ENCODE results near the gene CDK17. TPM values are rescaled to one million over a fixed set of nuclear protein-coding genes. Genes with fewer than 3 reads are reported as not detected.

CDK17 gene
- total RNA-seq, 1 donor from 2014 or later = 47.1 TPM

GRCh38 chr12:96431067-96431466 is 30.8 kb upstream of the CDK17 start:
- Histone ChIP-seq H3K9me3 (no peaks in the 10 kb centered on the region), H3K36me3 (no peaks in the 10 kb centered on the region), H3K27me3 (no peaks in the 10 kb centered on the region), H3K27ac (no peak overlapping the region), H3K4me1 (no peaks in the 10 kb centered on the region), H3K4me3 (no peak overlapping the region)
- intact Hi-C loops (cut with DNase I) = no loop called here
- DNase-seq (no peak), ATAC-seq (no peak)
- no peak for TF ChIP-seq CTCF (IDR thresholded peaks at IDR 0.05)

GRCh38 chr12:96427269-96427729 is 27.1 kb upstream of the CDK17 start:
- peak; percentile 49 for ATAC-seq
- TF ChIP-seq CTCF (IDR thresholded peaks at IDR 0.05) = no peak

GRCh38 chr12:96425951-96426350 is 25.7 kb upstream of the CDK17 start:
- intact Hi-C loops (cut with DNase I) = no loop called here
- no peaks in the 10 kb centered on the region for H3K27me3 ChIP-seq
- peaks cover 4% of the 10 kb centered on the region for H3K4me1 ChIP-seq
- no peak for TF ChIP-seq CTCF (IDR thresholded peaks at IDR 0.05)
- no peak for DNase-seq
- no peak overlapping the region for H3K27ac ChIP-seq
- no peak for ATAC-seq
- H3K9me3 ChIP-seq = no peaks in the 10 kb centered on the region
- no peak overlapping the region for H3K4me3 ChIP-seq
- H3K36me3 ChIP-seq = no peaks in the 10 kb centered on the region

More at GRCh38 chr12:96427269-96427729, 27.1 kb upstream of the CDK17 start:
- H3K9me3 ChIP-seq = no peaks in the 10 kb centered on the region
- DNase-seq = no peak
- no peaks in the 10 kb centered on the region for H3K36me3 ChIP-seq
- H3K27ac ChIP-seq = peak overlapping the region; percentile 34
- no peaks in the 10 kb centered on the region for H3K27me3 ChIP-seq
- intact Hi-C loops (cut with DNase I) = no loop called here
- H3K4me1 ChIP-seq = no peaks in the 10 kb centered on the region
- no peak overlapping the region for H3K4me3 ChIP-seq

- intact Hi-C loops (cut with DNase I) = no loop called here
- no peak for ATAC-seq
Observed at GRCh38 chr12:96425321-96425720, 25.1 kb upstream of the CDK17 start.

GRCh38 chr12:96424601-96425000 is 24.4 kb upstream of the CDK17 start:
- Histone ChIP-seq H3K27ac (no peak overlapping the region), H3K4me1 (peaks cover 10% of the 10 kb centered on the region), H3K4me3 (no peak overlapping the region), H3K27me3 (no peaks in the 10 kb centered on the region), H3K9me3 (no peaks in the 10 kb centered on the region), H3K36me3 (no peaks in the 10 kb centered on the region)
- TF ChIP-seq CTCF (IDR thresholded peaks at IDR 0.05) = no peak
- no peak for DNase-seq
- ATAC-seq = no peak
- intact Hi-C loops (cut with DNase I) = no loop called here

More at GRCh38 chr12:96425321-96425720, 25.1 kb upstream of the CDK17 start:
- Histone ChIP-seq H3K9me3 (no peaks in the 10 kb centered on the region), H3K27me3 (no peaks in the 10 kb centered on the region), H3K4me3 (no peak overlapping the region), H3K4me1 (peaks cover 10% of the 10 kb centered on the region), H3K27ac (no peak overlapping the region), H3K36me3 (no peaks in the 10 kb centered on the region)
- no peak for DNase-seq
- no peak for TF ChIP-seq CTCF (IDR thresholded peaks at IDR 0.05)

- no peaks in the 10 kb centered on the region for H3K36me3 ChIP-seq
- no peak overlapping the region for H3K4me3 ChIP-seq
- TF ChIP-seq CTCF (IDR thresholded peaks at IDR 0.05) = no peak
- H3K9me3 ChIP-seq = no peaks in the 10 kb centered on the region
- intact Hi-C loops (cut with DNase I) = no loop called here
- ATAC-seq (no peak), DNase-seq (no peak)
- H3K27ac ChIP-seq = no peak overlapping the region
- peaks cover 10% of the 10 kb centered on the region for H3K4me1 ChIP-seq
- H3K27me3 ChIP-seq = no peaks in the 10 kb centered on the region
Observed at GRCh38 chr12:96422192-96422591, 22.0 kb upstream of the CDK17 start.

Measured in upper lobe of right lung (tissue), 1 donor.